HepG2 (cell line): ENCODE results near the gene KAZN. TPM values are rescaled to one million over a fixed set of nuclear protein-coding genes. Genes with fewer than 3 reads are reported as not detected.

Experiments
- ATAD3A ChIP-seq: sonication (generic); formaldehyde crosslinking; IDR thresholded peaks from 2 replicates; pipeline ENCODE4 v1.4.0; 2020; ENCODE audit warnings: missing genetic modification reagents
- CAMTA2 ChIP-seq: sonication (generic); formaldehyde crosslinking; IDR thresholded peaks from 2 replicates; pipeline ENCODE4 v1.4.0; 2020; ENCODE audit warnings: mild to moderate bottlenecking, missing genetic modification reagents, borderline replicate concordance
- FOXA1 ChIP-seq, 2 experiments: fragments of 450-650 bp in 1 of 2; sonication (generic) in 1 of 2; formaldehyde crosslinking in 1 of 2; IDR thresholded peaks; 2 replicates each; pipeline versions ENCODE4 v1.4.0 to v1.6.1; 2016 to 2020; ENCODE audit warnings: missing genetic modification reagents in 1 of 2
- HNRNPUL1 ChIP-seq: fragments of 200-400 bp; formaldehyde crosslinking; IDR thresholded peaks from 2 replicates; pipeline ENCODE4 v1.6.1; 2017; ENCODE audit warnings: low read depth, mild to moderate bottlenecking, low read length, moderate library complexity
- KMT2A ChIP-seq: sonication (generic); formaldehyde crosslinking; IDR thresholded peaks from 2 replicates; pipeline ENCODE4 v1.4.0; 2020; ENCODE audit warnings: missing genetic modification reagents
- LBX2 ChIP-seq: sonication (generic); formaldehyde crosslinking; IDR thresholded peaks from 2 replicates; pipeline ENCODE4 v1.5.0; 2020; ENCODE audit warnings: missing genetic modification reagents, mild to moderate bottlenecking, borderline replicate concordance
- REXO4 ChIP-seq: sonication (generic); formaldehyde crosslinking; IDR thresholded peaks from 2 replicates; pipeline ENCODE4 v1.8.0; 2022; ENCODE audit warnings: missing genetic modification reagents, mild to moderate bottlenecking, borderline replicate concordance
- SKIL ChIP-seq: sonication (generic); formaldehyde crosslinking; IDR thresholded peaks from 2 replicates; pipeline ENCODE4 v1.8.0; 2022; ENCODE audit warnings: missing genetic modification reagents, mild to moderate bottlenecking, moderate library complexity, borderline replicate concordance
- SNAPC5 ChIP-seq: sonication (generic); formaldehyde crosslinking; IDR thresholded peaks from 2 replicates; pipeline ENCODE4 v1.8.1; 2023; ENCODE audit warnings: mild to moderate bottlenecking, missing genetic modification reagents, borderline replicate concordance
- ZEB1 ChIP-seq: IDR thresholded peaks from 2 replicates; pipeline ENCODE4 v1.6.1; 2012; ENCODE audit warnings: mild to moderate bottlenecking, low read depth, inconsistent platforms; ENCODE audit not compliant: insufficient replicate concordance
- ZFP1 ChIP-seq: IDR thresholded peaks from 2 replicates; pipeline ENCODE4 v1.6.1; 2016
- ZNF7 ChIP-seq: IDR thresholded peaks from 2 replicates; pipeline ENCODE4 v1.6.1; 2016; ENCODE audit warnings: missing biosample characterization, missing genetic modification reagents
- ZNF747 ChIP-seq: sonication (generic); formaldehyde crosslinking; IDR thresholded peaks from 2 replicates; pipeline ENCODE4 v1.8.1; 2023; ENCODE audit warnings: missing genetic modification reagents, mild to moderate bottlenecking, borderline replicate concordance
- ZNF772 ChIP-seq: sonication (generic); formaldehyde crosslinking; IDR thresholded peaks from 2 replicates; pipeline ENCODE4 v1.5.0; 2020; ENCODE audit warnings: mild to moderate bottlenecking, missing genetic modification reagents
- ZNF879 ChIP-seq: sonication (generic); formaldehyde crosslinking; IDR thresholded peaks from 2 replicates; pipeline ENCODE4 v1.8.1; 2023; ENCODE audit warnings: missing genetic modification reagents
- ZNF891 ChIP-seq: sonication (generic); formaldehyde crosslinking; IDR thresholded peaks from 2 replicates; pipeline ENCODE4 v1.5.0; 2020; ENCODE audit warnings: mild to moderate bottlenecking, missing genetic modification reagents
- ZSCAN30 ChIP-seq: sonication (generic); formaldehyde crosslinking; IDR thresholded peaks from 2 replicates; pipeline ENCODE4 v1.5.0; 2020; ENCODE audit warnings: mild to moderate bottlenecking, missing genetic modification reagents
- polyA plus RNA-seq, 8 experiments: library from polyadenylated mRNA; depleted of rRNA in 3 of 8; stranded (reverse) in 7 of 8; unstranded in 1 of 8; fragments of >200 nt; fragmentation: Illumina TruSeq in 4 of 8; extraction: Trizol in 4 of 8; gene quantifications; 2 replicates each; pipeline versions ENCODE4 v1.2.1 to v1.2.3, GENCODE V29; 2011 to 2016; ENCODE audit warnings: low read depth in 4 of 8, missing spikeins in 1 of 8, mixed read lengths in 1 of 8; ENCODE audit not compliant: insufficient read depth in 1 of 8
- total RNA-seq, 5 experiments: library from RNA; depleted of rRNA; stranded (reverse); fragments of >200 nt; fragmentation: Illumina TruSeq; extraction: Trizol; gene quantifications; 2 replicates each; pipeline ENCODE4 v1.2.3, GENCODE V29; 2016; ENCODE audit warnings: low read depth in 1 of 5

The KAZN gene
- total and polyA plus RNA-seq, 2 of the 13 experiments (the other 11 are each of a cell fraction or from before 2014, with no cell fraction given) = 10.4 to 13.5 TPM

GRCh38 chr1:15145327-15145726 is 546.8 kb downstream of the KAZN start (continued):
- TF ChIP-seq REXO4 (CRISPR knock-in tag) = no peak
- no peak for TF ChIP-seq ZNF879 (CRISPR knock-in tag)
- TF ChIP-seq ZNF747 = no peak
- peak; percentile 66; the same call in 1 of the 2 replicates for TF ChIP-seq ZFP1
- no peak for TF ChIP-seq ZNF7 (CRISPR knock-in tag)
- no peak for TF ChIP-seq ZSCAN30
- TF ChIP-seq LBX2 = no peak
- TF ChIP-seq ATAD3A (CRISPR knock-in tag) = no peak
- TF ChIP-seq HNRNPUL1 = no peak
- no peak for TF ChIP-seq ZNF772
- no peak for TF ChIP-seq KMT2A (CRISPR knock-in tag)
- TF ChIP-seq SNAPC5 (CRISPR knock-in tag) = no peak
- no peak for TF ChIP-seq CAMTA2 (CRISPR knock-in tag)
- no peak for TF ChIP-seq ZNF891
- 0 out of 2 replicates have a peak, but pooled peaks have one; percentile 49 for TF ChIP-seq FOXA1 (IDR thresholded peaks at IDR 0.05)
- peak; percentile 91 for TF ChIP-seq FOXA1 (CRISPR knock-in tag; IDR thresholded peaks at IDR 0.05)
- peak; percentile 98 for TF ChIP-seq SKIL
- TF ChIP-seq ZEB1 = peak; percentile 97
